ENCODE data around the gene ACTG1. TPM values are rescaled to one million over a fixed set of nuclear protein-coding genes. Genes with fewer than 3 reads are reported as not detected.

ACTG1 gene
- total and polyA plus RNA-seq, 9 of the 15 experiments (the other 6 are each of a cell fraction or from before 2014, with no cell fraction given): 224 to 1,775 (median 568) TPM

- TF ChIP-seq AFF1 (IDR thresholded peaks at IDR 0.05; ENCODE audit: low read depth in 1 of 2, partially characterized antibody in 2 of 2) (no peak), NR0B1 (IDR thresholded peaks at IDR 0.05; ENCODE audit: partially characterized antibody) (no peak), MGA (IDR thresholded peaks at IDR 0.05) (no peak), POLR3G (IDR thresholded peaks at IDR 0.05; ENCODE audit: extremely low read depth, insufficient read length, insufficient replicate concordance) (no peak), MEF2D (tag; conservative IDR thresholded peaks at IDR 0.05; ENCODE audit: low read depth) (no peak), PRMT5 (CRISPR knock-in tag; IDR thresholded peaks at IDR 0.05) (0 out of 2 replicates have a peak, but pooled peaks have one; percentile 5), GTF2E2 (tag; IDR thresholded peaks at IDR 0.05) (no peak), CHD2 (IDR thresholded peaks at IDR 0.05; ENCODE audit: low read depth, low read length) (no peak), ATF7 (IDR thresholded peaks at IDR 0.05) (no peak), HNRNPUL1 (IDR thresholded peaks at IDR 0.05; ENCODE audit: low read length) (no peak)
Observed at GRCh38 chr17:81509207-81509971, 3.2 kb downstream of the ACTG1 start (continued).

All from K562 (cell line).